Keratinocyte (primary cell): ENCODE data around the gene MBP.

Source experiments
- CTCF ChIP-seq, 3 experiments: IDR thresholded peaks in 1 of 3; conservative IDR thresholded peaks in 1 of 3; optimal IDR thresholded peaks in 1 of 3; 2 replicates in 2 of 3; 3 replicates in 1 of 3; pipeline versions ENCODE3 to v1.5.1; 2011; ENCODE audit warnings: low read length in 3 of 3, mild to moderate bottlenecking in 3 of 3, moderate library complexity in 2 of 3, control low read depth in 1 of 3, inconsistent platforms in 1 of 3; ENCODE audit not compliant: insufficient read depth in 2 of 3; ENCODE audit errors: extremely low read depth in 1 of 3
- EZH2 ChIP-seq: IDR thresholded peaks from one replicate; pipeline ENCODE4 v1.6.1; 2012; ENCODE audit warnings: inconsistent platforms, mild to moderate bottlenecking, low read length, moderate library complexity

DNA sequence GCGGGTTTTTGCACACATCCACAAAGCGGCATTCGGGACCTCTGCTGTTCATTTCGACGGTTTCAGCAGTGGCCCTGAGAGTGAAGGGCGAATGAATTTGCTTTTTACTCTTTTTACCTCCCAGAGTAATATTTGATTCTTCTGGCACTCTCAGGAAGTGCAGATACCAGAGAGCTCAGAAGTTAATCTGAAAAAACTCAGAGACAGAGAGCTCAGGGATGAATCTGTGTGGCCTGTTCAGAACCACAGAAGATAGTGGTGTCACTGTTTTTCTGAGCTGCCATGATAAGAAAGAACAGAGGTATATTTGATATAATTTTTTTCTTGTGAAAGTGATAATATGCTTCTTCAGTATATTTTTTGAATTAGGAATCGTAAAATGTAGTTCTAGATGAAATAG, 129.3 kb downstream of the MBP start:
- TF ChIP-seq CTCF (optimal IDR thresholded peaks at IDR 0.05 in 1 of 3, IDR thresholded peaks at IDR 0.05 in 1 of 3, conservative IDR thresholded peaks at IDR 0.05 in 1 of 3; ENCODE audit: extremely low read depth in 1 of 3, insufficient read depth in 2 of 3, low read length in 3 of 3) = no peak
- TF ChIP-seq EZH2 = no peak
